BLaER1 (cell line): ENCODE measurements around the gene FOXL3.

Experiments
- H3K27ac ChIP-seq: shearing (Covaris generic); formaldehyde crosslinking; 2 replicates; pipeline ENCODE4 v1.8.1; 2022
- H3K27me3 ChIP-seq: shearing (Covaris generic); formaldehyde crosslinking; 2 replicates; pipeline ENCODE4 v1.8.1; 2022
- H3K36me3 ChIP-seq: shearing (Covaris generic); formaldehyde crosslinking; 2 replicates; pipeline ENCODE4 v1.8.1; 2022
- H3K4me1 ChIP-seq: shearing (Covaris generic); formaldehyde crosslinking; 2 replicates; pipeline ENCODE4 v1.8.1; 2022
- H3K4me2 ChIP-seq: shearing (Covaris generic); formaldehyde crosslinking; 2 replicates; pipeline ENCODE4 v1.8.1; 2022
- H3K4me3 ChIP-seq: shearing (Covaris generic); formaldehyde crosslinking; 2 replicates; pipeline ENCODE4 v1.8.1; 2022
- H3K9ac ChIP-seq: shearing (Covaris generic); formaldehyde crosslinking; 2 replicates; pipeline ENCODE4 v1.8.1; 2022
- H3K9me3 ChIP-seq: shearing (Covaris generic); formaldehyde crosslinking; 2 replicates; pipeline ENCODE4 v1.8.1; 2022
- H4K20me1 ChIP-seq: shearing (Covaris generic); formaldehyde crosslinking; 2 replicates; pipeline ENCODE4 v1.8.1; 2022
- Cebpa-rat ChIP-seq: shearing (Covaris generic); IDR thresholded peaks from 2 replicates; pipeline ENCODE4 v1.8.1; 2022

Gene FOXL3

DNA sequence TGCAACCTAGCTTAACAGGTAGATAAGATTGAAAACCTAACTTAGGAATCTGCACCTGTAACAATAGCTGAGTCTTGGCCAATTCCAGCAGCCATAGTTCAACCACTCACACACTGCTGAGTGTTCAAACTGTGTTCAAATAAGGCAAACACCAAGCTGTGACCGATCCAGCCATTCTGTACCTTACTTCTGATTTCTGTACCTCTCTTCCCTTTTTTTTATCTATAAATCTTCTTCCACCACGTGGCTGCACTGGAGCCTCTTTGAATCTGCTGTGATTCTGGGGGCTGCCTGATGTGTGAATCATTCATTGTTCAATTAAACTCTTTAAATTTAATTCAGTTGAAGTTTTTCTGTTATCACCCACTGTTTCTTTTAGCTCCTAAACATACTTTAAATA lies 15.7 kb upstream of the FOXL3 start:
- Histone ChIP-seq H3K4me3 (no peak overlapping the region), H3K27ac (no peak overlapping the region), H3K9me3 (peaks cover 65% of the 10 kb centered on the region), H3K4me1 (no peaks in the 10 kb centered on the region), H3K27me3 (no peaks in the 10 kb centered on the region), H3K36me3 (no peaks in the 10 kb centered on the region), H3K9ac (no peak overlapping the region), H4K20me1 (no peaks in the 10 kb centered on the region), H3K4me2 (no peak overlapping the region)
- TF ChIP-seq Cebpa-rat, result no peak

DNA sequence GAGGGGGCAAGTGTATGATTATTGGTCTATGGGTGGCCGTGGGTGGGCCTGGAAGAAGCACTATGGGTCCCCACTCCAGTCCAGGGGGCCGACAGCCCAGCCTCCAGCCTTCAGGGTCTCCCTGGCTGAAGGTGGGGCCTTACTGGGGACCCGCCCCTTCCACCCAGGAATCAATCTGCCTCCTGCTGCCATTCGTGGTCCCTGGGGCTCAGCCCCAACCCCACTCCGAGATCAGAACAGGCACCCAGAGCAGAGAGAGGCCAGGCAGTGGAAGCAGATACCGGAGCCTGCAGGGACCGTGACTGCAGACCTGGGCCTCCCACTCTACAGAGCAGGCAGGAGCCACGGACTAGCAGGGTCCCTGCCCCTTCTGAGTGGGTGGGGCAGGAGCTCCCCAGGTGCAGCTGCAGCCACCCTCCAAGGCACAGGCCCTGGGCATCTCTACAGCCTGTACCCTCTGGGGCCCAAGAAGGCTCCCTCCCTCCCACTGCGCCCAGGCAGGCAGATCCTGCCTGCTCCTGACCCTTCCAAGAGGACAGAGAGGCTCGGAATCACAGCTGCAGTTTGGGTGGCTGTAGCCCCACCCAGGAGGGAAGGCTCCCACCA lies 13.6 kb upstream of the FOXL3 start:
- Histone ChIP-seq H3K4me1 (no peaks in the 10 kb centered on the region), H3K4me2 (no peak overlapping the region), H3K9ac (no peak overlapping the region), H4K20me1 (no peaks in the 10 kb centered on the region), H3K27ac (no peak overlapping the region), H3K27me3 (no peaks in the 10 kb centered on the region), H3K4me3 (0 out of 2 replicates have a peak overlapping the region, but pooled peaks have one; percentile 6), H3K36me3 (no peaks in the 10 kb centered on the region), H3K9me3 (peaks cover 65% of the 10 kb centered on the region)
- no peak for TF ChIP-seq Cebpa-rat

DNA sequence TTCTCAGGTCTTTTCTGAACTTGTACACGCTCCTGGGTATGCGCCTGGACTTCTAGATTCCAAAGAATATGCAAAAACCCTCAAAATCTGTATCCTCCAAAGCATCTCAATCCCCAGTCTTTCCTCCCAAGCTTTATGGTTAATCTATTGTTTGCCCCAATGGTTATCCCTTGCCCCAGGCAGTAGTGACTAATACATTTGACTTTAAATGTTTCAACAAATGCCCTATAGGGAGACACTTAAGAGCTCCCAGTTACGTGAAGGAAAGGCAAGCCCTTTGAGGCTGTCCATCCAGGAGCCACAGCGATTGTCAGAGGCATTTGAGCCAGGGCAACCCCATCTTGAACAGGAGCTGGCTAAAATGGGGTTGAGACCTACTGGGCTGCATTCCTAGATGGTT lies 12.7 kb upstream of the FOXL3 start:
- Histone ChIP-seq H3K36me3 (no peaks in the 10 kb centered on the region), H4K20me1 (no peaks in the 10 kb centered on the region), H3K9ac (no peak overlapping the region), H3K9me3 (peaks cover 66% of the 10 kb centered on the region), H3K4me3 (no peak overlapping the region), H3K27ac (no peak overlapping the region), H3K4me2 (no peak overlapping the region), H3K27me3 (no peaks in the 10 kb centered on the region), H3K4me1 (no peaks in the 10 kb centered on the region)
- TF ChIP-seq Cebpa-rat, result no peak

DNA sequence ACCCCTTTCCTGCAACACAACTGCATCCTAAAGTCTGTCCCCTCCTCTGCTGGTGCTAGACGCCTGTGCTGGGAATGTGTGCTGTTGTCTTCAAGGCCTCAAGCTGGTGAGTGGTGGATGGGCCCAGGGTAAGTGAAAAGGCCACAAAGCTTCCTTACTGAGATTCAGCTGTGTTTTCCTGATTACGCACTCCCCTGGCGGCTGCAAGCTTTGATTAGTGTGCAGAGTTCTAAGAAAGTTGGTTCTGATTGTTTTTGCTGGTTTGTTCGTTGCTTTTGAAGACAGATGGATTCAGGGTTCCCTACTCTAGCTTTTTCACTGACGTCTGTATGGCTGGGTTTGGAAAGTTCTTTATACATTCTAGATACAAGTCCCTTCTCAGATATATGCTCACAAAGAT lies 11.9 kb upstream of the FOXL3 start:
- Histone ChIP-seq H3K27ac (no peak overlapping the region), H3K27me3 (no peaks in the 10 kb centered on the region), H4K20me1 (no peaks in the 10 kb centered on the region), H3K36me3 (no peaks in the 10 kb centered on the region), H3K9me3 (peaks cover 61% of the 10 kb centered on the region), H3K9ac (no peak overlapping the region), H3K4me3 (no peak overlapping the region), H3K4me2 (no peak overlapping the region), H3K4me1 (no peaks in the 10 kb centered on the region)
- no peak for TF ChIP-seq Cebpa-rat

DNA sequence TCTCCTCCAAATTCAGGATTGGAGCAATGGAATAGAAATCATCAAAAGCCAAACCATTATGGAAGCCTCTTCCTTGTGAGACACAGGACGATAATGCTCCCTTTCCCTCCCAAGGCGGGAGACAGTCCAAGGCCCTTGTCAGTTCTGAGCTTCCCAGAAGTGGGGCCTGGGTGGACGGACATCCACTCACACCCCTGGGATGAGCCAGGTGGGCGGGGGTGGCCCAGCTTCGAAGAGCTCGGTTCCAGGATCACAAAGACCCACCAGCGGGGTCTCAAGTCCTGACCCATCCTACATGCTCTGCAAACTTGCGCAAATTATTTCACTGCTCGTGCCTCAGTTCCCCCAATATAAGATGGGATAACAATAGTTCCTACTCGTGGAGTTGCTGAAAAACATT lies 10.1 kb upstream of the FOXL3 start:
- H3K27me3 ChIP-seq, result no peaks in the 10 kb centered on the region
- H3K4me1 ChIP-seq, result no peaks in the 10 kb centered on the region
- no peak overlapping the region for H3K27ac ChIP-seq
- H3K4me2 ChIP-seq, result no peak overlapping the region
- peaks cover 44% of the 10 kb centered on the region for H3K9me3 ChIP-seq
- H4K20me1 ChIP-seq, result no peaks in the 10 kb centered on the region
- H3K4me3 ChIP-seq, result no peak overlapping the region
- no peak for TF ChIP-seq Cebpa-rat
- no peaks in the 10 kb centered on the region for H3K36me3 ChIP-seq
- no peak overlapping the region for H3K9ac ChIP-seq

DNA sequence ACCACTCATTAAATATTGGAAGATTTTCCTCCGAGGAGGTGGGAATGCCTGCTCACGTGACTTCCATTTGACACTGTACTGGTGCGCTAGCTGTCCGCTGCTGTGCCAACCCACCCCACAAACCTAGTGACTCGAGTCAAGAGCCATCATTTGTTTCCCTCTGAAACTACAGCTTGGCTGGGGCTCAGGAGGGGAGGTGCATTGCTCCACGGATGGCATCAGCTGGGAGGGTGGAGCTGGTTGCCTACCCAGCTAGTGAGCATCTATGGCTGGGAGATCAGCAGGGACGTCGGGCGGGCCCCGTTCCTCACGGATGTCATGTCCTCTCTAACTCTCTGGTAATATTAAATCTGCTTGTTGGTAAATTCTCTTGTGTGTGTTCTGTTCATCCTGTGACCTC lies 9.5 kb upstream of the FOXL3 start:
- peaks cover 37% of the 10 kb centered on the region for H3K9me3 ChIP-seq
- no peaks in the 10 kb centered on the region for H3K36me3 ChIP-seq
- H3K27me3 ChIP-seq, result no peaks in the 10 kb centered on the region
- H3K27ac ChIP-seq, result no peak overlapping the region
- TF ChIP-seq Cebpa-rat, result no peak
- H4K20me1 ChIP-seq, result no peaks in the 10 kb centered on the region
- H3K4me1 ChIP-seq, result no peaks in the 10 kb centered on the region
- H3K4me3 ChIP-seq, result no peak overlapping the region
- H3K9ac ChIP-seq, result no peak overlapping the region
- no peak overlapping the region for H3K4me2 ChIP-seq

DNA sequence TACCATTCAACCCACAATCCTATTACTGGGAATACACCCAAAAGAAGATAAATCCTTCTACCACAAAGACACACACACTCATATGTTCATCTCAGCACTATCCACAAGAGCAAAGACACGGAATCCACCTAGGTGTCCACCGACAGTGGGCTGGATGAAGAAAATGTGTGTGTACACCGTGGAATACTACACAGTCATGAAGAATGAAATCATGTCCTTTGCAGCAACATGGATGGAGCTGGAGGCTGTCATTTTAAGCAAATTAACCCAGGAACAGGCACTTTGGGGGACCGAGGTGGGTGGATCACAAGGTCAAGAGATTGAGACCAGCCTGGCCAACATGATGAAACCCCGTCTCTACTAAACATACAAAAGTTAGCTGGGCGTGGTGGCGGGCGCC lies 8.3 kb upstream of the FOXL3 start:
- Histone ChIP-seq H3K4me1 (no peaks in the 10 kb centered on the region), H3K4me3 (no peak overlapping the region), H3K4me2 (no peak overlapping the region), H3K27ac (no peak overlapping the region), H3K9me3 (peaks cover 26% of the 10 kb centered on the region), H3K27me3 (no peaks in the 10 kb centered on the region), H3K36me3 (no peaks in the 10 kb centered on the region), H4K20me1 (no peaks in the 10 kb centered on the region), H3K9ac (no peak overlapping the region)
- TF ChIP-seq Cebpa-rat, result no peak

DNA sequence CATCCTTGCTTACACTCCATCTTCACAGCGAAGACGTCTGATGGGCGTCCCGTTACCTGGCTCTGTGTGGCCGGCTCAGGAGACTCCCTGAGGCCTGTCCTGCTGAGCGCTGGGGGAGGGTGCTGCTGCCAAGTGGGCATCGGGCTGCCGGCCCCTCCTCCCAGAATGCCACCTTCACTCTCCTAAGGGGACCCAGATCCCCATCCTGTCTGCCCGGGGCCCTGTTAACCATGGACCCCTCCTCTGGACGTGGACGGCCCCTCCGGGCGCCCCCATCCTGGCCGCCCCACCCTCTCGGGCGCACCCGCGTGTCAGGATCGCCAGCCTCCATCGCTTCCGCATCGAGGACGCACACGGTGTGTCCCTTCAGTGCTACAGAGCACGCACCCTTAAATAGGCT lies 7.3 kb upstream of the FOXL3 start:
- no peak overlapping the region for H3K4me2 ChIP-seq
- H4K20me1 ChIP-seq, result no peaks in the 10 kb centered on the region
- no peak overlapping the region for H3K27ac ChIP-seq
- H3K9ac ChIP-seq, result no peak overlapping the region
- no peaks in the 10 kb centered on the region for H3K4me1 ChIP-seq
- TF ChIP-seq Cebpa-rat, result no peak
- H3K27me3 ChIP-seq, result no peaks in the 10 kb centered on the region
- H3K36me3 ChIP-seq, result no peaks in the 10 kb centered on the region
- H3K9me3 ChIP-seq, result peaks cover 16% of the 10 kb centered on the region
- H3K4me3 ChIP-seq, result no peak overlapping the region

DNA sequence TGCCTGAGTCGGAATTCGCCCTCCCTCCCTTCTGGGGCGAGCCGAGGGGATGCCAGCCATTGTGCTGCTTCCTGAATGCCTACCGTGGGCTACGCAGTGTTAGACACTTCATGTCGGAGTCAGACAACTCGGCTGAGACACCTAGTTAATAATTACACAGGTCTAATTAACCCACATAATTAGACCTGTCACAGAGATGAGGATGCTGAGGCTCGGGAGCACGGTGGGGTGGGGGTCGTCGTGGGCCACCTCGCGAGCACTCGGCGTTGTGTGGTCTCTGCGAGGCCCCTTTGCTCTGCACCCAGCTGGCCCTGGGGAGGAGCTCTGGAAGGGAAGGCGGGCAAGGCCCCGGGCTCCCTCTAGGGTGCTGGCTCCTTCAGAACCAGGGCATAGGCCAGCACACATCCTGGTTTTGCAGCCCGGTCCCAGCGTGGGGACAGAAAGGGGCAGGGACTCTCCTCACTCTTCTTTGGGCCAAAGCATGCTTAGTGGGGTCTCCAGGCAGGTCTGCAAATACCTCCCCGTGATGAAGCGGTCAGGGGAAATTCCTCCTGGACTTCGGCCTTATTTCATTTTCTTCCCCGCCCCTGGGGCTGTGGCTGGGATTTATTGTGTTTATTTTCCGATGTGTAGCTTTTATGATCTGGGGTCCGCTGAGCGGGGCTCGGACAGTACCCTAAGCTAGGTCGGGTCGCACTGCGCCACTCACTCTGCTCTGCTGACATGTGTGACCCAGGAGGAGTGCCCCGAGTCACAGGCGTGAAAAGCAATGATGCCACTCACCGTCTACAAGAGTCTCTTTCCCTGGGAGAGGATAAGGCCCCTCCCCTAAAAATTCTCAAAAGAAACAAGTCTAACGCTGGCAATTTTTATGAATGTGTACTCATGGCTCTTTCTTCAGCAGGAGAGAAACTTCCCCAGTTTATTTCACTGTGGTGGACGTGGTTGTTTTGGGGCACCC lies 4.9 kb upstream of the FOXL3 start:
- no peak overlapping the region for H3K4me3 ChIP-seq
- TF ChIP-seq Cebpa-rat, result no peak
- no peaks in the 10 kb centered on the region for H3K27me3 ChIP-seq
- no peaks in the 10 kb centered on the region for H4K20me1 ChIP-seq
- no peak overlapping the region for H3K9ac ChIP-seq
- no peak overlapping the region for H3K27ac ChIP-seq
- no peaks in the 10 kb centered on the region for H3K36me3 ChIP-seq
- no peaks in the 10 kb centered on the region for H3K4me1 ChIP-seq
- H3K9me3 ChIP-seq, result peaks cover 27% of the 10 kb centered on the region
- H3K4me2 ChIP-seq, result no peak overlapping the region

DNA sequence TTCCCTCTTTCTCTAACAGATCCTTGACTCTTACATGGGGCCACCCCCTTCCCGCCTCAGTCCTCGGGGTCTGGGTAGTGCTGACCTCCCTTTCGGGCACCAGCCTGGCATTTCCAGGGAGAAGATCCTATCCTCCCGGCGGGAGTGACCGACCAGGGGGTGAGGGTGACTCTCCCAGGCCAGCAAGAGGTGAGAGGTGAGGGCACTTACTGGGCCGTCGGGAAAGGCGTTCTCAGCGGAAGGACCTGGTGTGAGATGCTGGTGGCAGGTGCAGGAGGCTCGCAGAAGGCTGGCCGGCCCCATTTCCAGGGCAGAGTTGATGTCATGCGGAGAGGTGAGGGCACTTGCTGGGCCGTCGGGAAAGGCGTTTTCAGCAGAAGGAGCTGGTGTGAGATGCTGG lies 4.2 kb upstream of the FOXL3 start:
- Histone ChIP-seq H3K4me1 (no peaks in the 10 kb centered on the region), H3K4me2 (no peak overlapping the region), H3K27ac (no peak overlapping the region), H3K4me3 (no peak overlapping the region), H3K36me3 (no peaks in the 10 kb centered on the region), H3K27me3 (no peaks in the 10 kb centered on the region), H4K20me1 (no peaks in the 10 kb centered on the region), H3K9ac (no peak overlapping the region), H3K9me3 (peaks cover 34% of the 10 kb centered on the region)
- no peak for TF ChIP-seq Cebpa-rat
